ENCODE measurements around the gene KRT85.
A peak's percentile ranks its signal among the peaks of the same experiment; 100 is the strongest.
"Not testable (repeated sequence)": the region's sequence is repeated elsewhere in the genome, so short reads cannot be mapped to it uniquely, and the experiment has no call there.

Gene KRT85

GRCh38 chr12:52347551-52348510 lies 19.4 kb downstream of the KRT85 start:
- DNase-seq (ENCODE audit: low read depth): no peak

- no peak for DNase-seq (ENCODE audit: low read depth)
Observed at GRCh38 chr12:52347016-52347415, 20.3 kb downstream of the KRT85 start.

GRCh38 chr12:52346593-52346992 lies 20.7 kb downstream of the KRT85 start:
- no peak for DNase-seq (ENCODE audit: low read depth)

GRCh38 chr12:52345041-52345440 lies 22.2 kb downstream of the KRT85 start:
- not testable (repeated sequence) for DNase-seq (ENCODE audit: low read depth)

- DNase-seq (ENCODE audit: low read depth): no peak
Observed at GRCh38 chr12:52344111-52344510, 23.2 kb downstream of the KRT85 start.

- no peak for DNase-seq (ENCODE audit: low read depth)
Observed at GRCh38 chr12:52343550-52343949, 23.7 kb downstream of the KRT85 start.

GRCh38 chr12:52342781-52343490 lies 24.3 kb downstream of the KRT85 start:
- DNase-seq (ENCODE audit: low read depth): no peak

- DNase-seq (ENCODE audit: low read depth): no peak
Observed at GRCh38 chr12:52341066-52341580, 26.2 kb downstream of the KRT85 start.

- DNase-seq (ENCODE audit: low read depth): no peak
Observed at GRCh38 chr12:52338241-52338960, 28.9 kb downstream of the KRT85 start.

GRCh38 chr12:52337054-52337453 lies 30.2 kb downstream of the KRT85 start:
- no peak for DNase-seq (ENCODE audit: low read depth)

- no peak for DNase-seq (ENCODE audit: low read depth)
Observed at GRCh38 chr12:52336641-52337040, 30.6 kb downstream of the KRT85 start.

GRCh38 chr12:52335598-52336262 lies 31.6 kb downstream of the KRT85 start:
- no peak for DNase-seq (ENCODE audit: low read depth)

- no peak for DNase-seq (ENCODE audit: low read depth)
Observed at GRCh38 chr12:52334185-52334584, 33.1 kb downstream of the KRT85 start.

- no peak for DNase-seq (ENCODE audit: low read depth)
Observed at GRCh38 chr12:52333321-52333720, 34.0 kb downstream of the KRT85 start.

GRCh38 chr12:52332381-52332780 lies 34.9 kb downstream of the KRT85 start:
- DNase-seq (ENCODE audit: low read depth): no peak

- DNase-seq (ENCODE audit: low read depth): no peak
Observed at GRCh38 chr12:52331833-52332232, 35.4 kb downstream of the KRT85 start.

GRCh38 chr12:52331039-52331438 lies 36.2 kb downstream of the KRT85 start:
- no peak for DNase-seq (ENCODE audit: low read depth)

- no peak for DNase-seq (ENCODE audit: low read depth)
Observed at GRCh38 chr12:52327830-52328500, 39.3 kb downstream of the KRT85 start.

- peak; percentile 71 for DNase-seq (ENCODE audit: low read depth)
Observed at GRCh38 chr12:52327052-52327829, 40.0 kb downstream of the KRT85 start.

GRCh38 chr12:52324153-52324444 lies 43.2 kb downstream of the KRT85 start:
- DNase-seq (ENCODE audit: low read depth): no peak

All from non-pigmented ciliary epithelial cell (primary cell).